GM21423 (cell line): ENCODE data around the gene PPP1R11.
"Not testable (repeated sequence)": the region's sequence is repeated elsewhere in the genome, so short reads cannot be mapped to it uniquely, and the experiment has no call there.

Experiments
- ATAC-seq: cut with Tn5 transposase; IDR thresholded peaks from one replicate; pipeline ENCODE4 v1.9.1; 2021; ENCODE audit warnings: mild to moderate bottlenecking, moderate library complexity; ENCODE audit not compliant: unreplicated experiment

PPP1R11 gene

GRCh38 chr6:30066577-30067459 is at the start of gene PPP1R11:
PPP1R11 (plus strand) TSS chr6:30067198; CDS start chr6:30067411, 213 bp downstream.
- peak; percentile 95 for ATAC-seq

DNA sequence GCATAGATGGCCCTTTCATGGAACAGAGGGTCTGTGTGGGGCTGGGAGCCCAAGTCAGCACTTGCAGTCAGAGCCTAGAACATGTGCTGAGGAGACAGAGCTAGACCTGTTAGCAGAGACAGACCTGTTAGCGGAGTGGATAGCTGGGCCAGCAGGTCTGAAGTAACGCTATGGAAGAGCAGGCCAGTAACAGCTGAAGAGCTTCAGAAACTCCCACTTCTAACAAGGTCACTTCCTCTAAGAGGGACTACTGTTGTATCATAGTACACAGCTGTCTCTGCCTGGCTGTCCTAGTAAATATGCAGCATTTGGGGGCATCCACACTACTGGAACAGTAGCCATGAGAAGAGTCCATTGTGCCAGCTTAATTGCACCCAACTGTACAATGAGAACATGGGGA is 47.2 kb upstream of the PPP1R11 start:
- ATAC-seq, result no peak

GRCh38 chr6:30020626-30021025 is 46.4 kb upstream of the PPP1R11 start:
- ATAC-seq, result no peak

DNA sequence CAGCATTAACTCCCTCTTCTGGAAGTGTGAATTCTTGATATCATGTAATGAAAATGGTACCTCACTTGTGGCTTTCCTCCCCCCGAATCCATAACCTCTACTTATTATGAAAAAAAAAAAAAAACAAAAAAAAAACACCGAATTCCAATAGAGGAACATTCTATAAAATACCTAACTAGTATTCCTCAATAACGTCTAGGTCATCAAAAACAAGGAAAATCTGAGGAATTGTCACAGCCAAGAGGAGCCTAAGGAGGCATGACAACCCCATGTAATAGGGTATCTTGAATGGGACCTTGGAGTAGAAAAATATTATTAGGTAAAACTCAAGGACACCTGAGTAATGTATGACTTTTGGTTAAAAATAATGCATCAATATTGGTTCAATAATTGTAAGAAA is 44.8 kb upstream of the PPP1R11 start:
- no peak for ATAC-seq

- not testable (repeated sequence) for ATAC-seq
Measured at GRCh38 chr6:30022712-30023111, 44.3 kb upstream of the PPP1R11 start.

GRCh38 chr6:30025186-30025585 is 41.8 kb upstream of the PPP1R11 start:
- no peak for ATAC-seq

DNA sequence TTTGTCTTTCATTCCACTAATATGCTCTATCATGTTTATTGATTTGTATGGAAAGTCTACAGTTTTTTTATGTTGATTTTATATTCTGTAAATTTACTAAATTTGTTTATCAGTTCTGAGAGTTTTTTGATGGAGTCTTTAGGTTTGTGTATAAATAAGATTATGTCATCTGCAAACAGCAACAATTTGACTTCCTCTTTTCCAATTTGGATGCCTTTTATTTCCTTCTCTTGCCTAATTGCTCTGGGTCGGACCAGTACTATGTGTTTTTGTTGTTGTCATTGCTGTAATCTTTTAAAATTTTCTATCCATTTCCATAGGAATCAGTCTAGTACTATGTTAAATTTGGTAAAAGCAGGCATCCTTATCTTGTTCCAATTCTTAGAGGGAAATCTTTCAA is 37.4 kb upstream of the PPP1R11 start:
- no peak for ATAC-seq

DNA sequence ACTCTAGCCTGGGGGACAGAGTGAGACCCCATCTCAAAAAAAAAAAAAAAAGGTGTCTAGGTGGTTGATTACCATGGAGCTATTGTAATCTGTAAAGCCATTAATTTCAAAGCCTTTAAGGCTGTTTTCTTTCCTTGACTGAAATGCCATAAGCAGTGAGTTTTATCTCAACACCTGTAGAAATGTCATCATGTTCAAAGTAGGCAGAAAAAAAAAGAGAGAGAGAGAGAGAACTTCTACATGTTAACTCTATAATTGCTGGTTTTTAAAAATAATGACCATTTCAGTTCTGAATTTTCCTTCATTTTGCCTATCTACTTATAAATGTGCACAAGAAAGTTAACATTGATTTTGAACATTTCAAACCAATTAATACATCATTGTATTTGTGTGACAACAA is 35.6 kb upstream of the PPP1R11 start:
- ATAC-seq, result no peak

DNA sequence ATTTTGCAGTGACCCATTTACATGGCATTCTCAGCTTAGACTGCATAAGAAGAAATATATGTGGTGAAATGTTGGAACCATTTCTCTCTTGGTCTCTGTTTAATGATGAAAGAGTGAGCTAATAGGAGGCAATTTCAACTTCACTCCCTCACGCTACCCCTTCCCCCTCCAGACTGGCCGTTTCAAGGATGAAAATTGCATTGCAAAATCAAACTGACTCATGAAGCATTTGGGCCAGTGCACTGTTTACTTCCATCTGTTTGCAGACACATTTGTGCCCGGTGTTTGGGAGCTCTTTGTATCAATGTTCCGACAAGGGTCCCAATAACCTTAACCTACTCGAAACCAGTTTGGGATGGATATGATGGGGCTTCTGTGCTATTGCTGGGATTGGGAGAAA is 33.6 kb upstream of the PPP1R11 start:
- ATAC-seq, result not testable (repeated sequence)

DNA sequence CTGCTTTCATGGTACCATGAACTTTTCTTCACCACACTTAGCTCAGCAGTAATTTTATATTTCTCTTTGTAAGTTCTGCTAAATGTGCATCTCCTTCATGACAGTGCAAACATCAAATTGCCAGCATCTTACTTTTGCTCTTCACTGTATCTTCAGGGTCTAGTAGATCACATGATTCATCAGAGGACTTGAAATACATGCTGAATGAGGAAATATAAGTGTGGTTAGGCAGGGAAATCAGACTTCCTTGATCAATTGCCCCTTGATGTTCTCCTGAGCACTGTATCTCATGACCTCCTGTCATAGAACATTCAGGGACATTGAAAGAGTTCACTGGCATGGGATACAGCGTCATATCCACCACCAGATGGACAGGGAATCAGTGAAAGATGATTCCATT is 31.2 kb upstream of the PPP1R11 start:
- ATAC-seq, result no peak

DNA sequence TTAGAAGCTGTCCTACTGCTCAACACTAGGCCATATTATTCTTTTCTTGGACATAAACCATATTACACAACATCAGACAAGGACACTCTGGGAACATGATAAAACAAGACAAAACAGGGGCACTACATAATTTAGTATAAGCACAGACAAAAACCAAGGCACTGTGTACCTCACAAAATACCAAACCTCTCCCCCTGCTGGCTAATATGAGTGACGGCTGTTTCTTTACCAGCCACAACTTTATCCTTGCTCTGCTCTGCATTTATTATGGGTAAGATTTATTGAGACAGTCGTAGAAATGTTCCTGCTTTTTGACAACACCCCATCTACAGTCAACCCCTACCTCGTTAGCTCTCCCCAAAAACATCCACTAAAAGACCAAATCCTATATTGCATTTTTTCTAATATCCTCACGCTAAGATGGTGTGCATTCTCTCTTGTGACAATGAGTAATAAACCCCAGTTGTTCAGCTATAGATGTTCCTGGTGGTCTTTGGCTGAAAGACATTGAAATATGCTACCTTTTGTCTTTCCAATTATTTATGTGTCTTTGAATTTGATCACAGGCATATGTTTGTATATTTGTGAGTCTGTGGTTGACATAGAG is 29.7 kb upstream of the PPP1R11 start:
- no peak for ATAC-seq

GRCh38 chr6:30041221-30041620 is 25.8 kb upstream of the PPP1R11 start:
- ATAC-seq, result no peak

GRCh38 chr6:30041821-30042220 is 25.2 kb upstream of the PPP1R11 start:
- ATAC-seq, result no peak

DNA sequence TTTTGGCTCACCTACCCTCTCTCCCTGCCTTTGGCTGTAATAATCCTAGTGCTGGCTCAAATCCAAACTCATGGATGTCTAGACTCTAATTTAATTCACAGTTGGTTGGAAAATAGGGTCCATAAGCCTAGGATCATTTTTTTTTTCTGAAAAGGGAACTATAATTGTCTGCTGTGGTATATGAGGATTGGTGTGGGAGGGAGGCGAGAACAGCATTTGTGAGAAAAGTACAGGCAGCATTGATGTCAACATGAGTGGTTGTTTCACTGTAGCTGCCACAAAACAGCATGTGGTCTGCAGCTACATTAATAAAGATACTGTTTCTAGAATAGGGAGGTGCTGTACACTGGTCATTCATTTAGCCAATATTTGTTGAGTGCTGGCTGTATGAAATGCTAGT is 24.5 kb upstream of the PPP1R11 start:
- no peak for ATAC-seq

DNA sequence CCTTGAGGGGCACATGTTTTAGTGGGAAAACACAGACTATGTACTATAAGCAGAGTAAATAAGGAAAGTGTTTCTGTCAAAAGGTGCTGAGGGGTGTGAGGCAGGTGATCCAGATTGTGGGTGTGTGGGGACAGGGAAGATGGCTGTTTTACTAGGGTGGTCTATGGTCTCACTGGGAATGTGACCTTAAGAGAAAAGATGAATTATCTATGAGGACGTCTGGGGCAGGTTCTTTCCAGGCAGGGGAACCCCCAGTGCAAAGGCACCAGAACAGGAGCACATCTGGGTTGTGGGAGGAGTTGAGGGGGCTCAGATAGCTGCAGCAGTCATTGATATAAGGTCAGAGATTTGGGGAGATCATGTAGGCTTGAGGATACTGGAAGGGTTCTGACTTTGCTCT is 24.1 kb upstream of the PPP1R11 start:
- no peak for ATAC-seq

DNA sequence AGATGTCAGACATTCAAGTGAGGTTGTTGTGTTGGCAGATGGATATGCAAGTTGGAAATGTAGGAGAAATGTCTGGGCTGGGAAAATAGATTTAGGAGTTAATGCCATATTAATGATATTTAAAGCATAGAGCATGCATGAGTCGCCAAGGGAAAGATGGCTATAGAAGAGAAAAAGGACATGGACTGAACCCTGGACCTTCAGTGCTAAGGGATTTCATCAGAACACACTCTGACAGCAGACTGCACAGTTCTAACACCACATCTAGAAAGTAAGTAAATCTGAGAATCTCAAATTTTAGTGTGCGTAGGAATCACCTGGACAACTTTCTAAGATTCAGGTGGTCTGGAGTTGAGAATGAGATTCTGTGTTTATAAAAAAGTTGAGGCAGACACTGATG is 23.3 kb upstream of the PPP1R11 start:
- no peak for ATAC-seq

GRCh38 chr6:30044630-30045029 is 22.4 kb upstream of the PPP1R11 start:
- no peak for ATAC-seq

DNA sequence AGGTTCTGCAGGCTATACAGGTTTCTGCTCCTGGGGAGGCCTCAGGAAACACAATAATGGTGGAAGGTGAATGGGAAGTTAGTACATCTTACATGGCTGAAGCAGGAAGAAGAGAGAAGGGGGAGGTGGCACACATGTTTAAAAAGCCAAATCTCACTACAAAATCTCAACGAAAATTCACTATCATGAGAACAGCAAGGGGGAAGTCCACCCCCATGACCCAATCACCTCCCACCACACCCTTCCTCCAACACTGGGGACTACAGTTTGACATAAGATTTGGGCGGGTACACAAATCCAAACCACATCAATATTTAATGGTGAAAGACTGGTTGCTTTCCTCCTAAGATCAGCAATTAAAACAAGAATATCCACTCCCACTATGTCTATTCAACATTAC is 19.8 kb upstream of the PPP1R11 start:
- ATAC-seq, result no peak

DNA sequence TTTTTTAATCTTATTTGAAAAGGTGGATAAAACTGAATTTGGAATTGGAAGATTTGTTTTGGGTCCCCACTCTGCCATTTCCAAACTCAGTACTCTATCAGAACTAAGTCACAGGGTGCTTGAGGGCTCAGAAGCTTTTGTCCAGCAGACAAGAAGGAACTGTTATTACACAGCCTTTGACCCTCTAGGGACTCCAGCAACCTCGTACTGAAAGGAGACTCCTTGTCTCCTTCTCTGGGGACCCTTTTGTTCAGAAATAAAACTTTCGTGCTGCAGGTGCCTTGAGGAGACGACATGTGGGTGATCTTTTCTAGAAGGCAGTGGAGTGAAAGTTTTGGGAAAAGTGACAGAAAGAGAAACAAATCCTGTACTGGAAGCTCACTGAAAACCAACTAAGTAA is 13.3 kb upstream of the PPP1R11 start:
- no peak for ATAC-seq

GRCh38 chr6:30055513-30055912 is 11.5 kb upstream of the PPP1R11 start:
- ATAC-seq, result no peak

DNA sequence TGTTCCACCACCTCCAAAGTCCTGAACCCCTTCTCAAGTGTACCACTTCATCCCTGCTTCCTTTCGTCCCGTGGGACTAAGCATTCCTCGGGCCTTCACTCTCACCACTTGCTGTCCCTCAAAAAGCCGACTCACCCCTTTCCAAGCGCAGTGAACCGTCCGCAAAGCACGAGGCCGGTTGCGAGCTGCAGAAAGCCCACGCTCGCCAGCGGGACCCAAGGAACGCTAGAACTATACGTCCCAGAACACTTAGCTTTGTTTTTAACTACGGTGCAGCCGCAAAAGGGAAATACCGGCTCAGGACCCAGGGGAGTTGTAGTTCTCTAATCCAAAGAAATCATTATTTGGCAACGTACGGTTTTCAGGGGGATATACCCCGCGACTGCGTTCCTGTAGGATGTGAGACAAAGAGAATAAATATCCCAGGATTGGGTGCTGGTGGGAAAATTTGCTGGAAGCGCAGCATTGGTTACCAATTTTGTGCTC is 6.3 kb upstream of the PPP1R11 start:
- peak; percentile 19 for ATAC-seq
